Measurements from ENCODE around the gene IDE.
"Not testable (repeated sequence)": the region's sequence is repeated elsewhere in the genome, so short reads cannot be mapped to it uniquely, and the experiment has no call there.

Gene IDE

GRCh38 chr10:92480413-92480812, 93.5 kb downstream of the IDE start:
- H3K4me3 ChIP-seq (ENCODE audit: control insufficient read depth, low read depth, low read length), result no peak overlapping the region
- no peak for TF ChIP-seq CTCF (IDR thresholded peaks at IDR 0.05; ENCODE audit: control insufficient read depth, insufficient read depth, low read depth, low read length, missing control alignments)
- no peak for DNase-seq (ENCODE audit: low read depth)

GRCh38 chr10:92479547-92479946, 94.3 kb downstream of the IDE start:
- no peak for DNase-seq (ENCODE audit: low read depth)
- H3K4me3 ChIP-seq (ENCODE audit: control insufficient read depth, low read depth, low read length), result no peak overlapping the region
- TF ChIP-seq CTCF (IDR thresholded peaks at IDR 0.05; ENCODE audit: control insufficient read depth, insufficient read depth, low read depth, low read length, missing control alignments), result no peak

- H3K4me3 ChIP-seq (ENCODE audit: control insufficient read depth, low read depth, low read length), result no peak overlapping the region
- no peak for TF ChIP-seq CTCF (IDR thresholded peaks at IDR 0.05; ENCODE audit: control insufficient read depth, insufficient read depth, low read depth, low read length, missing control alignments)
- DNase-seq (ENCODE audit: low read depth), result no peak
Observed at GRCh38 chr10:92478536-92478935, 95.4 kb downstream of the IDE start.

GRCh38 chr10:92475357-92475868, 98.5 kb downstream of the IDE start:
- no peak for TF ChIP-seq CTCF (IDR thresholded peaks at IDR 0.05; ENCODE audit: control insufficient read depth, insufficient read depth, low read depth, low read length, missing control alignments)
- H3K4me3 ChIP-seq (ENCODE audit: control insufficient read depth, low read depth, low read length), result no peak overlapping the region
- no peak for DNase-seq (ENCODE audit: low read depth)

- no peak overlapping the region for H3K4me3 ChIP-seq (ENCODE audit: control insufficient read depth, low read depth, low read length)
- DNase-seq (ENCODE audit: low read depth), result no peak
- no peak for TF ChIP-seq CTCF (IDR thresholded peaks at IDR 0.05; ENCODE audit: control insufficient read depth, insufficient read depth, low read depth, low read length, missing control alignments)
Observed at GRCh38 chr10:92470026-92470425, 103.9 kb downstream of the IDE start.

- TF ChIP-seq CTCF (IDR thresholded peaks at IDR 0.05; ENCODE audit: control insufficient read depth, insufficient read depth, low read depth, low read length, missing control alignments), result no peak
Observed at GRCh38 chr10:92464364-92464763, 109.5 kb downstream of the IDE start.

GRCh38 chr10:92463582-92463981, 110.3 kb downstream of the IDE start:
- no peak for TF ChIP-seq CTCF (IDR thresholded peaks at IDR 0.05; ENCODE audit: control insufficient read depth, insufficient read depth, low read depth, low read length, missing control alignments)
- DNase-seq (ENCODE audit: low read depth), result no peak

More at GRCh38 chr10:92464364-92464763, 109.5 kb downstream of the IDE start:
- DNase-seq (ENCODE audit: low read depth), result no peak
- no peak overlapping the region for H3K4me3 ChIP-seq (ENCODE audit: control insufficient read depth, low read depth, low read length)

GRCh38 chr10:92454955-92455354, 118.9 kb downstream of the IDE start:
- H3K4me3 ChIP-seq (ENCODE audit: control insufficient read depth, low read depth, low read length); DNase-seq (ENCODE audit: low read depth): not testable (repeated sequence)

More at GRCh38 chr10:92463582-92463981, 110.3 kb downstream of the IDE start:
- no peak overlapping the region for H3K4me3 ChIP-seq (ENCODE audit: control insufficient read depth, low read depth, low read length)
